B cell (primary cell): ENCODE data around the gene AHRR.

Source experiments
- CTCF ChIP-seq: fragments of 200-600 bp; IDR thresholded peaks from one replicate; pipeline ENCODE4 v1.8.0; 2022; ENCODE audit warnings: antibody characterized with exemption, mild to moderate bottlenecking
- EZH2 ChIP-seq: IDR thresholded peaks from 2 replicates; pipeline ENCODE4 v1.6.1; 2012; ENCODE audit warnings: borderline replicate concordance, low read depth, mild to moderate bottlenecking, moderate library complexity, low read length; ENCODE audit not compliant: insufficient read depth, poor library complexity, severe bottlenecking

DNA sequence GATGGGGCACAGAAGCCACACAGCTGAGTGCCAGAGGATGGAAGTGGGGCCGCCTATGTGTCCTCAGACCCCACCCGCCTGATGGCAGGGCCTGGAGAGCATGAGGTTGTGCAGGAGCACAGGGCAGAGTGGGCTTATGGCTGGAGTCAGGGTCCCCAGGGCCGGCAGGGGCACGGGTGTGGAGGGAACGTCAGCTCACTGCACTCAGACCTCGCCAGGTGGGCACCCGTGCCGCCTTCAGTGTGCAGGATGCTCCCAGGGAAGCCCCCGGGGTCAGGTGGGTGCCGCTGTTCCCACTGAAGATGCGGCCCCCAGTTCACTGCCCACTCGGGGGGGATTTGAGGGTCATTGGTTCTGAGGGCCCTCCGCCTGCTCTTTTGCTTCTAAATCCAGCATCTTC lies 156.4 kb downstream of the AHRR start:
- TF ChIP-seq CTCF (no peak), EZH2 (no peak)
